Measurements from ENCODE around the gene WDR17.

Gene WDR17

GRCh38 chr4:176090115-176090514, 24.5 kb downstream of the WDR17 start:
- DNase-seq (ENCODE audit: low spot score): no peak

- no peak for DNase-seq (ENCODE audit: low spot score)
Measured at GRCh38 chr4:176099314-176099713, 33.7 kb downstream of the WDR17 start.

GRCh38 chr4:176102414-176103063, 36.9 kb downstream of the WDR17 start:
- no peak for DNase-seq (ENCODE audit: low spot score)

GRCh38 chr4:176107695-176108094, 42.1 kb downstream of the WDR17 start:
- DNase-seq (ENCODE audit: low spot score): no peak

- no peak for DNase-seq (ENCODE audit: low spot score)
Measured at GRCh38 chr4:176123710-176124407, 58.2 kb downstream of the WDR17 start.

- no peak for DNase-seq (ENCODE audit: low spot score)
Measured at GRCh38 chr4:176125063-176125462, 59.4 kb downstream of the WDR17 start.

GRCh38 chr4:176134670-176135069, 69.0 kb downstream of the WDR17 start:
- no peak for DNase-seq (ENCODE audit: low spot score)

- DNase-seq (ENCODE audit: low spot score): no peak
Measured at GRCh38 chr4:176137631-176138030, 72.0 kb downstream of the WDR17 start.

GRCh38 chr4:176139518-176139917, 73.9 kb downstream of the WDR17 start:
- no peak for DNase-seq (ENCODE audit: low spot score)

- no peak for DNase-seq (ENCODE audit: low spot score)
Measured at GRCh38 chr4:176142253-176142652, 76.6 kb downstream of the WDR17 start.

GRCh38 chr4:176149680-176150355, 84.2 kb downstream of the WDR17 start:
- DNase-seq (ENCODE audit: low spot score): no peak

- DNase-seq (ENCODE audit: low spot score): peak; percentile 25
Measured at GRCh38 chr4:176150356-176150682, 84.7 kb downstream of the WDR17 start.

GRCh38 chr4:176150704-176151103, 85.1 kb downstream of the WDR17 start:
- DNase-seq (ENCODE audit: low spot score): no peak

GRCh38 chr4:176153124-176153523, 87.5 kb downstream of the WDR17 start:
- DNase-seq (ENCODE audit: low spot score): no peak

- no peak for DNase-seq (ENCODE audit: low spot score)
Measured at GRCh38 chr4:176156656-176157055, 91.0 kb downstream of the WDR17 start.

GRCh38 chr4:176163041-176163440, 97.4 kb downstream of the WDR17 start:
- DNase-seq (ENCODE audit: low spot score): peak; percentile 59

GRCh38 chr4:176185051-176185450, 119.4 kb downstream of the WDR17 start:
- no peak for DNase-seq (ENCODE audit: low spot score)

GRCh38 chr4:176186067-176186466, 120.4 kb downstream of the WDR17 start:
- no peak for DNase-seq (ENCODE audit: low spot score)

GRCh38 chr4:176186671-176187395, 121.2 kb downstream of the WDR17 start:
- no peak for DNase-seq (ENCODE audit: low spot score)

GRCh38 chr4:176187624-176188023, 122.0 kb downstream of the WDR17 start:
- DNase-seq (ENCODE audit: low spot score): no peak

GRCh38 chr4:176188654-176189053, 123.0 kb downstream of the WDR17 start:
- DNase-seq (ENCODE audit: low spot score): no peak

- no peak for DNase-seq (ENCODE audit: low spot score)
Measured at GRCh38 chr4:176189891-176190795, 124.5 kb downstream of the WDR17 start.

All from putamen (tissue), 1 donor.